HG03521 (cell line): ENCODE measurements around the gene TNFSF9.
"Not testable (repeated sequence)": the region's sequence is repeated elsewhere in the genome, so short reads cannot be mapped to it uniquely, and the experiment has no call there.

ENCODE experiments used
- ATAC-seq: cut with Tn5 transposase; IDR thresholded peaks from one replicate; pipeline ENCODE4 v1.9.1; 2021; ENCODE audit warnings: mild to moderate bottlenecking, moderate library complexity; ENCODE audit not compliant: unreplicated experiment

Gene TNFSF9

GRCh38 chr19:6532244-6532999, 1.6 kb downstream of the TNFSF9 start:
- no peak for ATAC-seq

DNA sequence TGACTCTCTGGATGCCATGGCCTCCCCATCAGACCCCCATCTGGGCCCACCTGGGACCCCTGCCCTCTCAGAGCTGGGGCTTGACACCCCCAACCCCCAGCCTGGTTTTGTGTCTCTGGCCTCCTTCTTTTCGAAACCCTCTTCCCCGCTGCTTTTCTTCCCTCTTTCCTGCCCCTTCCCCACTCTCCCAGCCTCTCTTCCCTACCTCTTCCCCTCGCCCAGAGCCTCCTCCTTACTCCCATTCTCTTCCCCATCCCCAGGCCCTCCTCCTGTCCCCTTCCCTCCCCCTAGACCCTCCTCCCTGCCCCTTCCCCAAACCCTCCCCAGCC, 2.1 kb downstream of the TNFSF9 start:
- ATAC-seq, result no peak

- ATAC-seq, result no peak
Measured at GRCh38 chr19:6533746-6534418, 3.1 kb downstream of the TNFSF9 start.

GRCh38 chr19:6534451-6535093, 3.7 kb downstream of the TNFSF9 start:
- no peak for ATAC-seq

DNA sequence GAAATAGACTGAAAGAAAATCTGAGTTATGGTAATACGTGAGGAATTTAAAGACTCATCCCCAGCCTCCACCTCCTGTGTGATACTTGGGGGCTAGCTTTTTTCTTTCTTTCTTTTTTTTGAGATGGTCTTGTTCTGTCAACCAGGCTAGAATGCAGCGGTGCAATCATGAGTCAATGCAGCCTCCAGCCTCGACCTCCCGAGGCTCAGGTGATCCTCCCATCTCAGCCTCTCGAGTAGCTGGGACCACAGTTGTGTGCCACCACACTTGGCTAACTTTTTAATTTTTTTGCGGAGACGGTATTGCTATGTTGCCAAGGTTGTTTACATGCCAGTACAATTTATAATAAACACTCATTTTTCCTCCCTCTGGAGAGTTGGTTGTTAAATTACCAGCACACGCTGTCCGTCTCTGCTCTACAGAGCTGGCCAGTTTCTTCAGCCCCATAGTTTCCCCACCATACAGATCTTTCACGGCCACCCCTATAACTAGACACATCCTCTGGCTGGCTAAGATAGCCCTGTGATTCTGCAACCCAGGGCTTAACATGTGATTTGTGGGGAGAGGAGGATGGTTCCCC, 4.8 kb downstream of the TNFSF9 start:
- ATAC-seq, result no peak

DNA sequence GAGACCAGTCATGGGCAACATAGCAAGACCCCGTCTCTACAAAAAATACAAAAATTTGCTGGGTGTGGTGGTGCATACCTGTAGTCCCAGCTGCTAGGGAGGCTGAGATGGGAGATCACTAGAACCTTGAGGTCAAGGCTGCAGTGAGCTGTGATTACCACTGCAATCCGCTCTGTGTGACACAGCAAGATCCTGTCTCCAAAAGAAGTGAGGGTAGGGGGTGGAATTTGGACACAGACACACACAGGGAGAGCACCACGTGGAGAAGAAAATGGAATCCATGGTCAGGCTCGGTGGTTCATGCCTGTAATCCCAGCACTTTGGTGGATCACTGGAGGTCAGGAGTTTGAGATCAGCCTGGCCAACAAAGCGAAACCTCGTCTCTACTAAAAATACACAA, 8.7 kb downstream of the TNFSF9 start:
- ATAC-seq, result no peak

- ATAC-seq, result no peak
Measured at GRCh38 chr19:6540918-6541689, 10.3 kb downstream of the TNFSF9 start.

DNA sequence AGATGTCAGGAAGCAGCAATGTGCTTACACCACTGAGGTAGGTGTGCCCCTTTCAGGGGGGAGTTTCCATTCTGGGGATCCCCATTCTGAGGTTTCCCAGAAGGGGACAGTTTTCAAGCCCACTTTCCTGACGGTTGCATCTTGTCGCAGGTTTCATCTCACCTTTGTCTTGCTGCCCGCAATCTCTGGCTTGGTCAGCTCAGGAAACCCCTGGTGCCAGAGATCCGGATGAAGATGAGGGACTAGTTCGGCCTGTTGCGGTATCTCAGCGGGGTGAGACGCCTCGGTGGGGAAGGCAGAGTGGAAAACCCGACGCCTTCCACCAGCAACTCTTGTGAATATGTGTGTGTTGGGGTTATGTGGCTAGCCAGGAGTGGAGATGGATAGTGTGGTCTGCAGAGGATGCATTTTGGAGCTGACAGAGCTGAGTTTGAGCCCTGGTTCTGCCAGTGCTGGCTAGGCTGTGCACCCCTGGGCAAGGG, 13.1 kb downstream of the TNFSF9 start:
- ATAC-seq, result no peak

- ATAC-seq, result not testable (repeated sequence)
Measured at GRCh38 chr19:6550679-6551078, 19.9 kb downstream of the TNFSF9 start.

GRCh38 chr19:6551091-6551490, 20.3 kb downstream of the TNFSF9 start:
- no peak for ATAC-seq

DNA sequence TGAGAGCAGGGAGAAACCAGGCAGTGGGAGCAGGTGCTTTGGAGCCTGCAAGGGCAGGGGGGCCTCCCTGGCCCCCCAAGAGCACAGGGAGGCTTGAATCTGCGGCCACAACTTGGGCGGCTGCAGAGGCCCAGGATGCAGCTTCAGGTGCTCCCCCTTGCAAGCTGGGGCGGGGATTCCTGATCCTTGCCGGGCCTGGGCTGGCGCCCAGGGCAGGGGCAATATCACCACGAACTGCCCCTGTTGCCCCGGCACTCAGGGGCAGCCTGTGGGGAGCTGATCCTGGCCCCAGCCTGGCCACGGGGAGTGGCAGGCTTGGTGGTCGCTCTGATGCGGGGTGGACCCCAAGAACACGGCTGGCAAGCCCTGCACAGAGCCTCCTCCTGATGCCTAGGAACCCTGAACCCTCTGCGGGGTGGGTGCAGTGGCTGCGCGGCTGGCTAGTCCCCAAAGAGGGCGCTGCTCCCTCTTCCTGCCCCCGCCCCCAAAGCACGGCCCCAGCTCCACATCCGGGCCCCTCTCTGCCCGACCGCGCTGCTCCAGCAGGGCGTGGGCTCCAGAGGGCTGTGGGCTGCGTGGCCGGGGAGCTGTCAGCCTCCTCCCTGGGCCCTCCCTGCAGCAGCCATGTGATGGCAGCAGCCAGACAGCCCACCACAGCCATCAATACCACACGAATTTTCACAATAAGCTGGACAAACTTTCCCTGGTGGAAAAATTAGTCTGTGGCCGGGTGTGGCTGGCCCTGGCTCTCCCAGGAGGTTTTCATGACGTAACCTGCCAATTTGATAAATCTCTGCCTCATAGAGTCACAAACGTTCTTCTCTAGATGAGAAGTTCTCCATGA, 21.0 kb downstream of the TNFSF9 start:
- no peak for ATAC-seq

- ATAC-seq, result no peak
Measured at GRCh38 chr19:6556043-6556449, 25.2 kb downstream of the TNFSF9 start.

- no peak for ATAC-seq
Measured at GRCh38 chr19:6556480-6557195, 25.8 kb downstream of the TNFSF9 start.

DNA sequence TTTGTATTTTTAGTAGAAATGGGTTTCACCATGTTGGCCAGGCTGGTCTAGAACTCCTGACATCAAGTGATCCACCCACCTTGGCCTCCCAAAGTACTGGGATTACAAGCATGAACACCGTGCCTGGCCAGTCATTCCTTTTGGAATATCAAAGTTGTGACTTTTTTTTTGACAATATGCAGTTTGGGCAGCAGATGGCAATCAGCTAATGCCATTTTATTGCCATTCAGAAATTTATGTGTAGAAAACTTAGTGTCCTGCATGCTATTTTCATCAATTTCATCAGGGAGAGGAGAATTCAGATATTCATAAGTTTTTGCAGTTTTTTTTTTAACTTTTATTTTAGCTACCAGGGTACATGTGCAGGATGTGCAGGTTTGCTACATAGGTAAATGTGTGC, 31.6 kb downstream of the TNFSF9 start:
- ATAC-seq, result not testable (repeated sequence)

GRCh38 chr19:6564393-6564792, 33.6 kb downstream of the TNFSF9 start:
- no peak for ATAC-seq

GRCh38 chr19:6566727-6567126, 35.9 kb downstream of the TNFSF9 start:
- ATAC-seq, result not testable (repeated sequence)

GRCh38 chr19:6568010-6568526, 37.2 kb downstream of the TNFSF9 start:
- no peak for ATAC-seq

- ATAC-seq, result no peak
Measured at GRCh38 chr19:6568816-6569215, 38.0 kb downstream of the TNFSF9 start.

GRCh38 chr19:6570764-6571163, 39.9 kb downstream of the TNFSF9 start:
- ATAC-seq, result no peak
